ENCODE measurements around the gene RNF187. TPM values are rescaled to one million over a fixed set of nuclear protein-coding genes. Genes with fewer than 3 reads are reported as not detected.
"Not testable (repeated sequence)": the region's sequence is repeated elsewhere in the genome, so short reads cannot be mapped to it uniquely, and the experiment has no call there.

RNF187 gene
- total and polyA plus RNA-seq, 2 experiments from 2014 or later, result 38.8 to 81.9 TPM

DNA sequence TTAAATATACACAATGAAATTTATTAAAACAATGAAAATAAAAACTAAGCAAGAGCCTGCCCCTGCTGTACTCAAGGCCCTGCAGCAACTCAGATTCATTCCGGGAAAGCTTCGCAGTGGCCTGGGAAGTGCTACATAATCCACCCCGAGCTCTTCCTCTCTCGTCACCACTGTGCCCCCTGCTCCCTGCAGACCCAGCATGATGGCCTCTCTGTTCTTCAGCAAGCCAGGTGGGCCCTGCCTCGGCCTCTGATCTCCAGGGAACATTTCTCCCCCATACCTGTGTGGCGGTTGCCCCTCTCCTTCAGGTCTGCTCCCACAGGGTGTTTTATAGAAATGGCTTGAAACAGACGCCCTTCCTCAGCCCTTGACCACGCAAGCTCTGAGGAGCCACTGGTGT is 10.6 kb downstream of the RNF187 start:
- Histone ChIP-seq H3K36me3 (ENCODE audit: low read depth) (peaks cover 12% of the 10 kb centered on the region; the same call in 1 of the 2 replicates), H4K20me1 (ENCODE audit: insufficient read depth) (no peaks in the 10 kb centered on the region), H3K9ac (no peak overlapping the region), H3K79me2 (ENCODE audit: insufficient read depth) (no peaks in the 10 kb centered on the region), H3K9me3 (ENCODE audit: low read depth) (no peaks in the 10 kb centered on the region), H3K9me2 (ENCODE audit: insufficient read depth) (no peaks in the 10 kb centered on the region), H3F3A (ENCODE audit: insufficient read depth) (peaks cover 24% of the 10 kb centered on the region), H3K4me1 (ENCODE audit: insufficient read depth) (no peaks in the 10 kb centered on the region), H2AFZ (no peak overlapping the region), H3K27me3 (replicated peaks; ENCODE audit: insufficient read depth) (no peaks in the 10 kb centered on the region), H3K4me2 (ENCODE audit: unreplicated experiment) (no peak overlapping the region), H3K27ac (no peak overlapping the region), H3K4me3 (no peak overlapping the region)
- no peak for DNase-seq
- no peak for TF ChIP-seq EZH2 (IDR thresholded peaks at IDR 0.05; ENCODE audit: insufficient read depth, poor library complexity, severe bottlenecking)
- no peak for TF ChIP-seq EZH2phosphoT487 (IDR thresholded peaks at IDR 0.05; ENCODE audit: insufficient read depth, low read depth)
- 88 to 92% methylated on average over 8 of the region's 8 CpGs for WGBS, 2 experiments (ENCODE audit: low coverage in 1 of 2, low lambda C conversion rate in 2 of 2, missing lambda C conversion rate in 2 of 2)
- in situ Hi-C loops (cut with MboI), result no loop called here

DNA sequence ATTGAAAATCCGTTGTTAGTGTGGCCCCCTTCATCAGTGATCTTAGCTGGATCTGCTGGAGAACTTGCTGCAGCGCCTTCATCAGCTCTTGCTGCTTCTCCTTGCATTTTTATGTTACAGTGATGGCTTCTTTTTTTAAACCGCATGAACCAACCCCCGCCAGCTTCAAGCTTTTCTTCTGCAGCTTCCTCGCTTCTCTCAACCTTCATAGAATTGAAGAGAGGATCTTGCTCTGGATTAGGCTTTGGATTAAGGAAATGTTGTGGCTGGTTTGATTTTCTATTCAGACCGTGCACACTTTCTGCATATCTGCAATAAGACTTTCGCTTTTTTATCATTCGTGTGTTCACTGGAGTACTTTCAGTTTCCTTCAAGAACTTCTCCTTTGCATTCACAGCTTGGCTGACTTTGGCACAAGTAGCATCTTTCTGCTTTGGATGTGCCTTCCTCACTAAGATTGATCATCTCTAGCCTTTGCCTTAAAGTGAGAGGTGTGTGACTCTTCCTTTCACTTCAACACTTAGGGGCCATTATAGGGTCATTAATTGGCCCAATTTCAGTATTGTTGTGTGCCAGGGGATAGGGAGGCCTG is 13.1 kb downstream of the RNF187 start:
- DNase-seq, result peak; percentile 25

GRCh38 chr1:228500901-228501871 is 14.0 kb downstream of the RNF187 start:
- Histone ChIP-seq H4K20me1 (ENCODE audit: insufficient read depth) (no peaks in the 10 kb centered on the region), H2AFZ (peak overlapping the region; percentile 65), H3K9me3 (ENCODE audit: low read depth) (no peaks in the 10 kb centered on the region), H3K36me3 (ENCODE audit: low read depth) (no peaks in the 10 kb centered on the region), H3K27me3 (replicated peaks; ENCODE audit: insufficient read depth) (no peaks in the 10 kb centered on the region), H3K9me2 (ENCODE audit: insufficient read depth) (no peaks in the 10 kb centered on the region), H3K79me2 (ENCODE audit: insufficient read depth) (no peaks in the 10 kb centered on the region), H3F3A (ENCODE audit: insufficient read depth) (peaks cover 19% of the 10 kb centered on the region), H3K9ac (no peak overlapping the region), H3K4me2 (ENCODE audit: unreplicated experiment) (peak overlapping the region; percentile 44), H3K27ac (no peak overlapping the region), H3K4me1 (ENCODE audit: insufficient read depth) (no peaks in the 10 kb centered on the region), H3K4me3 (0 out of 2 replicates have a peak overlapping the region, but pooled peaks have one; percentile 25)
- no peak for TF ChIP-seq EZH2phosphoT487 (IDR thresholded peaks at IDR 0.05; ENCODE audit: insufficient read depth, low read depth)
- TF ChIP-seq EZH2 (IDR thresholded peaks at IDR 0.05; ENCODE audit: insufficient read depth, poor library complexity, severe bottlenecking), result no peak
- in situ Hi-C loops (cut with MboI), result no loop called here
- peak; percentile 84 for DNase-seq
- 31 to 36% methylated on average over 23 of the region's 23 CpGs for WGBS, 2 experiments (ENCODE audit: low coverage in 1 of 2, low lambda C conversion rate in 2 of 2, missing lambda C conversion rate in 2 of 2)

More for the DNA sequence above, 13.1 kb downstream of the RNF187 start:
- H3K9ac ChIP-seq, result no peak overlapping the region
- no peaks in the 10 kb centered on the region for H3K27me3 ChIP-seq (replicated peaks; ENCODE audit: insufficient read depth)
- no peaks in the 10 kb centered on the region for H3K9me2 ChIP-seq (ENCODE audit: insufficient read depth)
- H3K36me3 ChIP-seq (ENCODE audit: low read depth), result peaks cover 7% of the 10 kb centered on the region; the same call in 1 of the 2 replicates
- peaks cover 24% of the 10 kb centered on the region for H3F3A ChIP-seq (ENCODE audit: insufficient read depth)
- H3K27ac ChIP-seq, result no peak overlapping the region
- no peaks in the 10 kb centered on the region for H3K79me2 ChIP-seq (ENCODE audit: insufficient read depth)
- in situ Hi-C loops (cut with MboI), result no loop called here
- no peaks in the 10 kb centered on the region for H3K4me1 ChIP-seq (ENCODE audit: insufficient read depth)
- TF ChIP-seq EZH2 (IDR thresholded peaks at IDR 0.05; ENCODE audit: insufficient read depth, poor library complexity, severe bottlenecking) (no peak), EZH2phosphoT487 (IDR thresholded peaks at IDR 0.05; ENCODE audit: insufficient read depth, low read depth) (no peak)
- no peak overlapping the region for H2AFZ ChIP-seq
- H4K20me1 ChIP-seq (ENCODE audit: insufficient read depth), result no peaks in the 10 kb centered on the region
- H3K4me2 ChIP-seq (ENCODE audit: unreplicated experiment), result peak overlapping the region; percentile 30
- peak overlapping the region; percentile 25; the same call in 1 of the 2 replicates for H3K4me3 ChIP-seq
- 54 to 56% methylated on average over 8 of the region's 8 CpGs for whole genome bisulfite sequencing, 2 experiments (ENCODE audit: low coverage in 1 of 2, low lambda C conversion rate in 2 of 2, missing lambda C conversion rate in 2 of 2)
- no peaks in the 10 kb centered on the region for H3K9me3 ChIP-seq (ENCODE audit: low read depth)

- Histone ChIP-seq H3K9me2 (ENCODE audit: insufficient read depth) (no peaks in the 10 kb centered on the region), H3K9me3 (ENCODE audit: low read depth) (no peaks in the 10 kb centered on the region), H3K4me2 (ENCODE audit: unreplicated experiment) (no peak overlapping the region), H3K36me3 (ENCODE audit: low read depth) (no peaks in the 10 kb centered on the region), H4K20me1 (ENCODE audit: insufficient read depth) (no peaks in the 10 kb centered on the region), H3K4me3 (no peak overlapping the region), H3K4me1 (ENCODE audit: insufficient read depth) (no peaks in the 10 kb centered on the region), H3K79me2 (ENCODE audit: insufficient read depth) (no peaks in the 10 kb centered on the region), H2AFZ (no peak overlapping the region), H3K27me3 (replicated peaks; ENCODE audit: insufficient read depth) (0 out of 2 replicates have a peak, but pooled peaks cover 3% of the 10 kb centered on the region), H3K9ac (no peak overlapping the region), H3F3A (ENCODE audit: insufficient read depth) (peaks cover 16% of the 10 kb centered on the region), H3K27ac (no peak overlapping the region)
- 76 to 84% methylated on average over 5 of the region's 5 CpGs for WGBS, 2 experiments (ENCODE audit: low coverage in 1 of 2, low lambda C conversion rate in 2 of 2, missing lambda C conversion rate in 2 of 2)
- no peak for DNase-seq
- in situ Hi-C loops (cut with MboI), result no loop called here
- TF ChIP-seq EZH2 (IDR thresholded peaks at IDR 0.05; ENCODE audit: insufficient read depth, poor library complexity, severe bottlenecking), result no peak
- no peak for TF ChIP-seq EZH2phosphoT487 (IDR thresholded peaks at IDR 0.05; ENCODE audit: insufficient read depth, low read depth)
Measured at GRCh38 chr1:228502522-228502921, 15.3 kb downstream of the RNF187 start.

GRCh38 chr1:228505944-228506343 is 18.8 kb downstream of the RNF187 start:
- not testable (repeated sequence) for H3K27ac ChIP-seq
- 48 to 50% methylated on average over 9 to 10 of the region's 11 CpGs for WGBS, 2 experiments (ENCODE audit: low coverage in 1 of 2, low lambda C conversion rate in 2 of 2, missing lambda C conversion rate in 2 of 2)

More at GRCh38 chr1:228505944-228506343, 18.8 kb downstream of the RNF187 start:
- H3K79me2 ChIP-seq (ENCODE audit: insufficient read depth); H3F3A ChIP-seq (ENCODE audit: insufficient read depth); H3K9ac ChIP-seq; H3K36me3 ChIP-seq (ENCODE audit: low read depth); H2AFZ ChIP-seq; H4K20me1 ChIP-seq (ENCODE audit: insufficient read depth); DNase-seq; H3K4me2 ChIP-seq (ENCODE audit: unreplicated experiment); H3K4me3 ChIP-seq; in situ Hi-C loops (cut with MboI); H3K9me3 ChIP-seq (ENCODE audit: low read depth); H3K4me1 ChIP-seq (ENCODE audit: insufficient read depth); H3K9me2 ChIP-seq (ENCODE audit: insufficient read depth): not testable (repeated sequence)
- H3K27me3 ChIP-seq (replicated peaks; ENCODE audit: insufficient read depth), result peaks cover 13% of the 10 kb centered on the region; the same call in 1 of the 2 replicates
